Caco-2 (cell line): ENCODE results near the gene ESPN. TPM values are rescaled to one million over a fixed set of nuclear protein-coding genes. Genes with fewer than 3 reads are reported as not detected.

Experiments used
- BruUV-seq: library from RNA; stranded (reverse); fragments of 400-500 nt; replicated peaks from 2 replicates; lab custom pipeline; 2021; lab: Mats Ljungman, UMichigan
- CTCF ChIA-PET: fragments of 300-600 bp; sonication (Branson Sonifier 250); formaldehyde crosslinking; loops from one replicate; lab custom pipeline; 2022; ENCODE audit warnings: antibody characterized with exemption; lab: Charles Lee
- POLR2A ChIA-PET: fragments of 300-600 bp; sonication (Branson Sonifier 250); formaldehyde crosslinking; loops from one replicate; lab custom pipeline; 2022; ENCODE audit warnings: antibody characterized with exemption; lab: Charles Lee
- DNase-seq, 2 experiments: peaks; one replicate each; pipeline versions ENCODE4 v3.0.0 to v3.0.0-alpha.2; 2020 to 2022
- H3K27me3 ChIP-seq: replicated peaks from 2 replicates; pipeline ENCODE4 v1.6.0; 2011; ENCODE audit warnings: low read length; ENCODE audit not compliant: control insufficient read depth, insufficient read depth
- H3K36me3 ChIP-seq: 2 replicates; pipeline ENCODE4 v1.5.1; 2011; ENCODE audit warnings: low read length; ENCODE audit not compliant: control insufficient read depth, insufficient read depth
- H3K4me1 ChIP-seq: fragments of 250-450 bp; sonication (Bioruptor Pico); 2 replicates; pipeline ENCODE4 v1.5.1; 2020; ENCODE audit warnings: mild to moderate bottlenecking
- H3K4me3 ChIP-seq: 2 replicates; pipeline ENCODE4 v1.5.1; 2011; ENCODE audit warnings: low read depth, mild to moderate bottlenecking, control low read depth, low read length
- H3K9me3 ChIP-seq: fragments of 250-450 bp; sonication (Bioruptor Pico); 2 replicates; pipeline ENCODE4 v1.5.1; 2020; ENCODE audit warnings: mild to moderate bottlenecking, moderate library complexity
- H3K27ac Mint-ChIP-seq: one replicate; pipeline ENCODE4 v1.8.0; 2022; ENCODE audit warnings: mixed read lengths; ENCODE audit not compliant: unreplicated experiment
- H3K27me3 Mint-ChIP-seq: one replicate; pipeline ENCODE4 v1.8.0; 2022; ENCODE audit warnings: mixed read lengths; ENCODE audit not compliant: insufficient read depth, unreplicated experiment
- H3K36me3 Mint-ChIP-seq: one replicate; pipeline ENCODE4 v1.8.0; 2022; ENCODE audit warnings: mild to moderate bottlenecking, mixed read lengths; ENCODE audit not compliant: insufficient read depth, unreplicated experiment
- H3K4me1 Mint-ChIP-seq: one replicate; pipeline ENCODE4 v1.8.0; 2022; ENCODE audit warnings: low read depth, mixed read lengths; ENCODE audit not compliant: unreplicated experiment
- H3K4me3 Mint-ChIP-seq: one replicate; pipeline ENCODE4 v1.8.0; 2022; ENCODE audit warnings: mild to moderate bottlenecking, moderate library complexity, mixed read lengths; ENCODE audit not compliant: unreplicated experiment
- H3K9me3 Mint-ChIP-seq: one replicate; pipeline ENCODE4 v1.8.0; 2022; ENCODE audit warnings: mixed read lengths; ENCODE audit not compliant: unreplicated experiment
- intact Hi-C: fragments of 100-400 bp; cut with micrococcal nuclease; formaldehyde crosslinking; loops from one replicate; pipeline ENCODE4 v1.10.0; 2022; ENCODE audit not compliant: unreplicated experiment
- total RNA-seq: library from RNA; stranded (reverse); gene quantifications from 2 replicates; pipeline ENCODE4 v1.2.3, GENCODE V29; 2022
- TF ChIP-seq, protein P1 (sequence below), 2 experiments: fragments of 200-600 bp in 1 of 2; IDR thresholded peaks; 1 replicate in 1 of 2; 2 replicates in 1 of 2; pipeline versions ENCODE4 v1.5.1 to v1.8.0; 2011 to 2022; ENCODE audit warnings: antibody characterized with exemption in 1 of 2, control low read depth in 1 of 2, inconsistent platforms in 1 of 2, low read depth in 1 of 2, low read length in 1 of 2, mild to moderate bottlenecking in 1 of 2, moderate library complexity in 1 of 2; ENCODE audit not compliant: insufficient read depth in 1 of 2, severe bottlenecking in 1 of 2, unreplicated experiment in 1 of 2

The ESPN gene
- total RNA-seq, 1 experiment from 2014 or later, result 16.3 TPM

DNA sequence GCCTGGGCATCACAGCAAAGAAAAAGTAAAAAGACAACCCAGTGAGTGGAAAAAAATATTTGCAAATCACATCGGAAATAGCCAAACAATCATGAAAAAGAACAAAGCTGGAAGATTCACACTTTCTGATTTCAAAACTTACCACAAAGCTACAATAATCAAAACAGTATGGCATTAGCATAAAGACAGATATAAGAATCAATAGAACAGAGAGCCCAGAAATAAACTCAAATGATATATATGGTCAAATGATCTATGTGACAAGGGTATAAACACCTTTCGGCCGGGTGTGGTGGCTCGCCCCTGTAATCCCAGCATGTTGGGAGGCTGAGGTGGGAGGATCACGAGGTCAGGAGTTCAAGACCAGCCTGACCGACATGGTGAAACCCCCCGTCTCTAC is 44.5 kb upstream of the ESPN start:
- CTCF ChIA-PET, result no interaction called here
- POLR2A ChIA-PET, result no interaction called here
- no peaks in the 10 kb centered on the region for H3K4me1 Mint-ChIP-seq

DNA sequence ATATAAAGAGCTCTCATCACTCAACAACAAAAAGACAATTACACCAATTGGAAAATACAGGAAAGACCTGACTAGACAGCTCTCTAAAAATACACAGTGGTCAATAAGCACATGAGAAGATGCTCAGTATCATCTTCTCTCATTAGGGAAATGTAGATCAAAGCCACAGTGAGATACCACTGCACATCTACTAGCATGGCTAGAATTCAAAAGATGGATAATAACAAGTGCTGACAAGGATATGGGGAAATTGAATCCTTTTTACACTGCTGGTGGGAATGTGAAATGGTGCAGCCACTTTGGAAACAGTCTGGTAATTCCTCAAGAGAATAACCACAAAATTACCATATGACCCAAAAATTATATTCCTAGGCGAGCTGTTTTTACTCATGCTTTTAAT is 40.4 kb upstream of the ESPN start:
- no peaks in the 10 kb centered on the region for H3K27me3 Mint-ChIP-seq
- H3K36me3 Mint-ChIP-seq, result no peaks in the 10 kb centered on the region
- no peaks in the 10 kb centered on the region for H3K4me1 Mint-ChIP-seq
- H3K4me3 Mint-ChIP-seq, result no peak overlapping the region
- no peak overlapping the region for H3K27ac Mint-ChIP-seq
- Histone ChIP-seq H3K36me3 (no peaks in the 10 kb centered on the region), H3K4me3 (no peak overlapping the region), H3K4me1 (no peaks in the 10 kb centered on the region; the same call in 1 of the 2 replicates), H3K27me3 (no peaks in the 10 kb centered on the region), H3K9me3 (no peaks in the 10 kb centered on the region)
- BruUV-seq, result no TSS peak
- CTCF ChIA-PET, result interaction anchor here (1.2 kb wide), 1 partner anchor 10 kb away, joined by 5 read pairs; the partner anchor contains the start of gene ACOT7
- TF ChIP-seq, protein P1, sequence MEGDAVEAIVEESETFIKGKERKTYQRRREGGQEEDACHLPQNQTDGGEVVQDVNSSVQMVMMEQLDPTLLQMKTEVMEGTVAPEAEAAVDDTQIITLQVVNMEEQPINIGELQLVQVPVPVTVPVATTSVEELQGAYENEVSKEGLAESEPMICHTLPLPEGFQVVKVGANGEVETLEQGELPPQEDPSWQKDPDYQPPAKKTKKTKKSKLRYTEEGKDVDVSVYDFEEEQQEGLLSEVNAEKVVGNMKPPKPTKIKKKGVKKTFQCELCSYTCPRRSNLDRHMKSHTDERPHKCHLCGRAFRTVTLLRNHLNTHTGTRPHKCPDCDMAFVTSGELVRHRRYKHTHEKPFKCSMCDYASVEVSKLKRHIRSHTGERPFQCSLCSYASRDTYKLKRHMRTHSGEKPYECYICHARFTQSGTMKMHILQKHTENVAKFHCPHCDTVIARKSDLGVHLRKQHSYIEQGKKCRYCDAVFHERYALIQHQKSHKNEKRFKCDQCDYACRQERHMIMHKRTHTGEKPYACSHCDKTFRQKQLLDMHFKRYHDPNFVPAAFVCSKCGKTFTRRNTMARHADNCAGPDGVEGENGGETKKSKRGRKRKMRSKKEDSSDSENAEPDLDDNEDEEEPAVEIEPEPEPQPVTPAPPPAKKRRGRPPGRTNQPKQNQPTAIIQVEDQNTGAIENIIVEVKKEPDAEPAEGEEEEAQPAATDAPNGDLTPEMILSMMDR (IDR thresholded peaks at IDR 0.05; ENCODE audit: insufficient read depth in 1 of 2, low read depth in 1 of 2, low read length in 1 of 2, severe bottlenecking in 1 of 2, unreplicated experiment in 1 of 2), result no peak
- POLR2A ChIA-PET, result no interaction called here
- DNase-seq, result no peak
- intact Hi-C loops, result no loop called here
- no peaks in the 10 kb centered on the region for H3K9me3 Mint-ChIP-seq

More for the DNA sequence above, 44.5 kb upstream of the ESPN start:
- Histone ChIP-seq H3K4me1 (no peaks in the 10 kb centered on the region), H3K9me3 (no peaks in the 10 kb centered on the region), H3K27me3 (no peaks in the 10 kb centered on the region), H3K36me3 (no peaks in the 10 kb centered on the region), H3K4me3 (no peak overlapping the region)
- intact Hi-C loops, result no loop called here
- DNase-seq, result no peak
- Mint-ChIP-seq H3K27ac (no peak overlapping the region), H3K9me3 (no peaks in the 10 kb centered on the region), H3K36me3 (no peaks in the 10 kb centered on the region), H3K4me3 (no peak overlapping the region), H3K27me3 (no peaks in the 10 kb centered on the region)
- no TSS peak for BruUV-seq
- TF ChIP-seq, protein P1 (IDR thresholded peaks at IDR 0.05; ENCODE audit: insufficient read depth in 1 of 2, low read depth in 1 of 2, low read length in 1 of 2, severe bottlenecking in 1 of 2, unreplicated experiment in 1 of 2), result no peak

DNA sequence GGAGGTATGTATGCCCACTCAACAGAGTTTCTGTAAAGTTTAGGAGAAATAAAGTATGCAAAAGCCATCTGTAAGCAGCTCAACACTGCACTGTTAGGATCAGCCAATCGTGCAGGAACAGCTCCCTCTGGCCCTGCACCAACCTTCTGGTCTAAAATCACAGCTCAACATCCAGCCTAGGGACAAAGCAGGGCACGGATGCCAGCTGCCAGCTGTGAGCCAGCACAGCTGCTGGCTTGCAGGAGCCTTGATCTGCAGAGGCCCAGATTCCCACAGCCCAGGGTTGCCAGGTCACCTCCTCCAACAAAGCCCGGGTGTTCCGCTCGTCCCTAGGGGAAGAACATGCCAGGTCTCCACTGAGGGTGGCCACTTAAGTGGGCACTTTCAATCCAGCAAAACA is 39.6 kb upstream of the ESPN start:
- Mint-ChIP-seq H3K27me3 (no peaks in the 10 kb centered on the region), H3K4me3 (no peak overlapping the region), H3K4me1 (no peaks in the 10 kb centered on the region), H3K9me3 (no peaks in the 10 kb centered on the region), H3K36me3 (no peaks in the 10 kb centered on the region), H3K27ac (no peak overlapping the region)
- ChIA-PET POLR2A (no interaction called here), CTCF (interaction anchor here (0.6 to 1.2 kb wide), 2 partner anchors 9 to 140 kb away, joined by 3 to 5 read pairs; partner anchors contain the start of gene ACOT7)
- Histone ChIP-seq H3K27me3 (no peaks in the 10 kb centered on the region), H3K4me1 (no peaks in the 10 kb centered on the region; the same call in 1 of the 2 replicates), H3K9me3 (no peaks in the 10 kb centered on the region), H3K4me3 (no peak overlapping the region), H3K36me3 (no peaks in the 10 kb centered on the region)
- intact Hi-C loops, result no loop called here
- BruUV-seq, result no TSS peak
- TF ChIP-seq, protein P1 (IDR thresholded peaks at IDR 0.05; ENCODE audit: insufficient read depth in 1 of 2, low read depth in 1 of 2, low read length in 1 of 2, severe bottlenecking in 1 of 2, unreplicated experiment in 1 of 2), result no peak
- no peak for DNase-seq
